Hematopoietic multipotent progenitor cell (in vitro differentiated cells): ENCODE data around the gene NCAPH2. TPM values are rescaled to one million over a fixed set of nuclear protein-coding genes. Genes with fewer than 3 reads are reported as not detected.

Experiments
- DNase-seq, 3 donors: peaks; one replicate each; pipeline ENCODE4 v3.0.0-alpha.2; 2011 to 2015; ENCODE audit warnings: low read depth in 2 of 3, low spot score in 2 of 3
- total RNA-seq: library from RNA; depleted of rRNA; stranded (reverse); fragments of >200 nt; gene quantifications from one replicate; pipeline ENCODE4 v1.2.3, GENCODE V29; 2012

Gene NCAPH2
- total RNA-seq, 1 donor = 38.2 TPM

- DNase-seq = peak in 2 of 3 donors; percentile 62 to 69
Measured at GRCh38 chr22:50545522-50546325, 37.7 kb downstream of the NCAPH2 start, which contains the start of gene KLHDC7B. KLHDC7B (plus strand) TSS chr22:50545899; CDS start chr22:50546244, 345 bp downstream.

DNA sequence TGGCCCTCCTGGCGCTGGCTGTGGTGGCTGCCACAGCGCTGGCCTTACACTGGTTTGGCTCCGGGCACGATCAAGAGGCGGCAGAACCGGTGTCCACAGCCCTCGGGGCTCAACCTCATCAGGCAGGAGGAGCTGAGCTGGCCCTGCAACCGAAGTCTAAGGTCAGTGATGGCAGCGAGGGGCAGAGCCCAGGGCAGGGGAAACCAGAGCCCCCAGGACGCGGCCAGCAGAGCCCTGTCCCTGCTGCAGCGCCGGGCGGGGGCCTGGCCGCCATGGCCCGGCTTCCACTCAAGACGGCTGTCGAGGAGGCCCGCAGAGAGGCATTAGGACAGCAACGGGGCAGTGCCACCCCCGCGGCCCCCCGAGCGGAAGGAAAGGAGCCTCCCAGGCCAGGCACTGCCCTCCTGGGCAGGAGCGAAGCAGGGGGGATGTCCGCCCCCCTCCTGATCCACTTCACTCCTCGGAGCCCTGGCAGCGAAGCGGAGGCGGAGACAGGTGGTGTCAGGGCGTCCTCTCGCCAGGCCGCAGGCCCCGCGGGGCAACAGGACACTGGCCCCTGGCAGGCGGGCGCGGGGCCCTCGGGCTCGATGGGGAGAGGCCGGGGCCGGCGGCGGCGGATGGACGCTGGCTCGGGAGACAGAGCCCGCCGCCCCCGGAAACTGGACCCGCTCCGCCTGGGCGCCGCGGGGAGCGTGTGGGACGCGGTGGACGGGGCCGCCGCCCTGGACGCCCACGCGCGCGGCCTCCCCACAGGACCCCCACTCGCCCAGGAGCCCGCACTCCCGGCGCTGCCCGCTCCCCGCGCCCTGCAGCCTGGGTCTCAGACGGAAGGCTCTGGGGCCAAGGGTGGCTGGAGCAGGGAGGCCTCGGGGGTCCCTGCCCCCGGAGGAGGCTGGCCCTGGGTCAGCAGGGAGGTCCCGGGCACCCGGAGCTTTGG is 38.6 kb downstream of the NCAPH2 start:
- DNase-seq = no peak

GRCh38 chr22:50547263-50547985 is 39.4 kb downstream of the NCAPH2 start:
- DNase-seq = no peak

- DNase-seq = peak in 1 of 3 donors; percentile 50
Measured at GRCh38 chr22:50548040-50548920, 40.3 kb downstream of the NCAPH2 start.

DNA sequence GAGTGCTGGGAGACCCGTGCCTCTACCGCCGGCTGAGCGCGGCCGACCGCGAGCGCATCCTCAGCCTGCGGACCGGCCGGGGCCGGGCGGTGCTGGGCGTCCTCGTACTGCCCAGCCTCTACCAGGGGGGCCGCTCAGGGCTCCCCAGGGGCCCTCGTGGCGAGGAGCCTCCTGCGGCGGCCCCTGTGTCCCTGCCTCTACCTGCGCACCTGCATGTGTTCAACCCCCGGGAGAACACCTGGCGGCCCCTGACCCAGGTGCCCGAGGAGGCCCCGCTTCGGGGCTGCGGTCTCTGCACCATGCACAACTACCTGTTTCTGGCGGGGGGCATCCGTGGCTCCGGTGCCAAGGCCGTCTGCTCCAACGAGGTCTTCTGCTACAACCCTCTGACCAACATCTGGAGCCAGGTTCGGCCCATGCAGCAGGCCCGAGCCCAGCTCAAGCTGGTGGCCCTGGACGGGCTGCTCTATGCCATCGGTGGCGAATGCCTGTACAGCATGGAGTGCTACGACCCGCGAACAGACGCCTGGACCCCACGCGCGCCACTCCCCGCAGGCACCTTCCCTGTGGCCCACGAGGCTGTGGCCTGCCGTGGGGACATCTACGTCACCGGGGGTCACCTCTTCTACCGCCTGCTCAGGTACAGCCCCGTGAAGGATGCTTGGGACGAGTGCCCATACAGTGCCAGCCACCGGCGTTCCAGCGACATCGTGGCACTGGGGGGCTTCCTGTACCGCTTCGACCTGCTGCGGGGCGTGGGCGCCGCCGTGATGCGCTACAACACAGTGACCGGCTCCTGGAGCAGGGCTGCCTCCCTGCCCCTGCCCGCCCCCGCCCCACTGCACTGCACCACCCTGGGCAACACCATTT is 41.1 kb downstream of the NCAPH2 start:
- no peak for DNase-seq

DNA sequence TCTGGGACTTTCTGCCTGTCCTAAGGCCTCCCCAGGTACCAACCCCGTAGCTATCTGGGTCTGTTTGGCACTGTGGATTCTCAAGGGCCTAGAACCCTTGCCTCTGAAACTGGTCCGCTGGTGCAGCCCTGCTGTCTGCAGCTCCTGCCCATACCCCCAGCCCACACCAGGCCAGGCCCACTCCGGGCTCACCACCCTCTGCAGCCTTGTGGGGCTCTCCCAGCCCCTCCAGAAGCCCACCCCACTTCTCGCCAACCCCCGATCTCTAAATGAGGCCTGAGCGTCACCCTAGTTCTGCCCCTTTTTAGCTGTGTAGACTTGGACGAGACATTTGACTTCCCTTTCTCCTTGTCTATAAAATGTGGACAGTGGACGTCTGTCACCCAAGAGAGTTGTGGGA is 42.4 kb downstream of the NCAPH2 start:
- no peak for DNase-seq

- DNase-seq = no peak
Measured at GRCh38 chr22:50551160-50551752, 43.2 kb downstream of the NCAPH2 start.

DNA sequence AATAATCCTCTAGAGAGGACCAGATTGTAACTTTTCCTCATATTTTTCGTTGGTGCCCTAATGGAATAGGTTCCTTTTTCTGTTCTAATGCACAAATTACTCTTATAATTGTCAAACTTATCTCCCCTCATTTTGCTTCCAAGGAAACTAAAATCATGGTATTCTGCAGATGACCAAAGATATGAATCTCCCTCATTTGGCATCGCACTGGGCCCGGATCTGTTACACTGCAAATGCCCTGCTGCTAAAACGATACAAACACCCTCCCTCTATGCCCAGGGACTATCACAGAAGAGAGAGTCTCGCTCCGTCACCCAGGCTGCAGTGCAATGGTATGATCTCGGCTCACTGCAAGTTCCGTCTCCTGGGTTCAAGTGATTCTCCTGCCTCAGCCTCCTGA is 45.3 kb downstream of the NCAPH2 start:
- no peak for DNase-seq

DNA sequence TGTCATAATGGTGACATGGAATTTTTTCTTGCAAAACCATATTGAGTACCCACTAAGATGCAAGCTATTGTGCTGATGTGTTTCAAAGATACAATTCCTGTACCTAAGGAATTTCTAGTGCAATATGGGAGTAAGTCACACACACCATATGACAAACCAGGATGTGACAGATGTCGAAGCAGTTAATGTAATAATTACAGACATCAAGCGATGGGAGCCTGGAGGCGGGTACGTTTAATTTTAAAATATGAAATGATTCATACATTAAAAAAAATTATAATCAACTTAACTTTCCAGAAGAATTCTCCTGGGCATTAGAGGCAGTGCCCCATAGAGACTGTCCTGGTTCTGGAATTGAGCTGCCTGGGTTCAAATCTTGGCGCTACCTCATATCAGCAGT is 48.7 kb downstream of the NCAPH2 start:
- DNase-seq = no peak

- no peak for DNase-seq
Measured at GRCh38 chr22:50560034-50560433, 52.0 kb downstream of the NCAPH2 start.

- DNase-seq = no peak
Measured at GRCh38 chr22:50561401-50562358, 53.7 kb downstream of the NCAPH2 start.

- DNase-seq = peak; percentile 93 to 98 (median 94)
Measured at GRCh38 chr22:50562523-50563412, 54.7 kb downstream of the NCAPH2 start, which contains the start of gene SYCE3. SYCE3 (minus strand) TSS chr22:50562919; CDS start chr22:50556405, 6,514 bp downstream.

DNA sequence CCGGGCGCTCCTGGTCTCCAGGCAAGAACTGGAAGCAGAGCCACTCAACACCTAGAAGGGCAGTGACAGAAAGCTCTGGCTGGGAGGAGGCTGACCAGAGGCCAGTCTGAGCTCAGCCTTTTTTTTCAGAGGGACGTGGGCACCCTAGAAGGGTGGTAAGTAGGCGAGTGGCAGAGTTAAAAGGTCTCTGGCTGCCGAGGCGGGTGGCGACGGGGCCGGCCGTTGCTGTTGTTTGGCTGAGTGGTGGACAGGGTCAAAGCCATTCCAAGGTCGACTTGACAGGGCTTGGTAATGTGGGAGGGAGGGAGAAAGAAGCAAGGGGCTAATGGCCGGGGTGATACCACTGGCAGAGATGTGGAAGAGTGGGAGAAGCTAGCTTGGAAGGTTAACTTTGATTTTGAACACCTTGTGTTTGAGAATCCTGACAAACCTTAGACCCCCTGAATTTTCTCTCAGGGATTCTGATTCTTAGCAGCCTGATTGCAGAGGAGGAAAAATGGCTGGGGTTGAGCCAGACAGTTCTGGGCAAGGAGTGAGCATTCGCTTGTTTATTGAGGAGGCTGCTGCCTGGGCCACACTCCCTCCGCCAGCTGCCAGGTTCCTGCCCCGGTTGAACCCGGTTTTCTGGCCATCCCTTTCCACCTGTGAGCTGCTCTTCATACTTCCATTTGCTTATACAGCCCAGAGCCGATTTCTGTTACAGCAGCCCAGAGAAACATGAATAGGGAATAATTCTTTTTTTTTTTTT is 55.6 kb downstream of the NCAPH2 start:
- DNase-seq = no peak

GRCh38 chr22:50564289-50564688 is 56.3 kb downstream of the NCAPH2 start:
- no peak for DNase-seq

DNA sequence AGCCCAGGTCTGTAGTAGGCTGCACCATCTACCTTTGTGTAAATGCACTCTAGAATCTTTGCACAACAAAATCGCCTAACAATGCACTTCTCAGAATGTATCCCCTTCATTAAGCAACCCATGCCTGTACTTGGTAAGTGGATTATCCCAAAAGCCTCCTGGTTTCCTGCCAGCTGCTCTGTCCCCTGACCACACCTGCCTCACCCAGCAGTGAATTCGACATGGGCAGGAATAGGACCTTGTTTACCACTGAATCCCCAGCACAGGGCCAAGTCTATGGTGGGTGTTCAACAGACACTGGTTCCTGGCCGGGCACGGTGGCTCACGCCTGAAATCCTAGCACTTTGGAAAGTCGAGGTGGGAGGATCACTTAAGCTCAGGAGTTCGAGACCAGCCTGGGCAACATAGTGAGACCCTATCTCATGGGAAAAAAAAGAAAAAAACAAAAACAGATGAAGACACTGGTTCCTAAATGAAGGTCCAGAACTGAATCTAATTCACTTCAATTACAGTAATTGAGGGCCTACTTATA is 59.8 kb downstream of the NCAPH2 start:
- DNase-seq = no peak
